T-helper 22 cell (primary cell): ENCODE results near the gene TRMT112.

Source experiments
- DNase-seq: peaks from one replicate; pipeline ENCODE4 v3.0.0-alpha.2; 2020; ENCODE audit warnings: low read depth

The TRMT112 gene

GRCh38 chr11:64317325-64317960 is at the start of gene TRMT112:
Gene TRMT112 (minus strand): TSS chr11:64317559. CDS start chr11:64317526, 33 bp downstream.
- DNase-seq = peak; percentile 99

- DNase-seq = no peak
These were observed 49.4 kb upstream of the TRMT112 start for GRCh38 chr11:64366751-64367150.

GRCh38 chr11:64364911-64365310 is 47.6 kb upstream of the TRMT112 start:
- no peak for DNase-seq

DNA sequence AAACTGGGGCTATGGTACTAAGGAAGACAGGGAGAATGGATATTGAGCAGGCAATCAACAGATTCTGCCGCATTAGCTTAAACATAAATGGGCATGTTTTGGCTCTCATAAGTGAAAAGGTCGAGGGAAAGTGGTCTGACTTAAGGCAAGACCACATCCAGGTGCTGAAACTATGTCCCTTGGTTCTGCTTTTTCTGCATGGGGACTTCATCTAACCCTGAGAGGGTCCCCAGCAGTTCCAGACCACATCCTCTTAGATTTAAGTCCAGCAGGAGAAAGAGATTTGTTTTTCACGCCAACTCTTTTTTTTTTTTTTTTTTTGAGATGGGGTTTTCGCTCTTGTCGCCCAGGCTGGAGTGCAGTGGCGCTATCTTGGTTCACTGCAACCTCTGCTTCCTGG is 47.1 kb upstream of the TRMT112 start:
- DNase-seq = no peak

GRCh38 chr11:64362339-64362738 is 45.0 kb upstream of the TRMT112 start:
- no peak for DNase-seq

DNA sequence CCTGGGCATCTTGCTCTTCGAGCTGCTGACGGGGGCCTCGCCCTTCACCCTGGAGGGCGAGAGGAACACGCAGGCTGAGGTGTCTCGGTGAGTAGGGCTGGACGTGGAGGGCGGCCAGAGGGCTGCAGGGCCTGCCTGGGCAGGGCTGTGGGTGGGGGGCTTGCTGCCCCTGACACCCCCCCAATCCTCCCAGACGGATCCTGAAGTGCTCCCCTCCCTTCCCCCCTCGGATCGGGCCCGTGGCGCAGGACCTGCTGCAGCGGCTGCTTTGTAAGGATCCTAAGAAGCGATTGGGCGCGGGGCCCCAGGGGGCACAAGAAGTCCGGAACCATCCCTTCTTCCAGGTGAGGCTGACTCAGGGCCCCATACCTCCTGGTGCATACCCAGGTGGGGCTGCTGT is 44.3 kb upstream of the TRMT112 start:
- DNase-seq = no peak

DNA sequence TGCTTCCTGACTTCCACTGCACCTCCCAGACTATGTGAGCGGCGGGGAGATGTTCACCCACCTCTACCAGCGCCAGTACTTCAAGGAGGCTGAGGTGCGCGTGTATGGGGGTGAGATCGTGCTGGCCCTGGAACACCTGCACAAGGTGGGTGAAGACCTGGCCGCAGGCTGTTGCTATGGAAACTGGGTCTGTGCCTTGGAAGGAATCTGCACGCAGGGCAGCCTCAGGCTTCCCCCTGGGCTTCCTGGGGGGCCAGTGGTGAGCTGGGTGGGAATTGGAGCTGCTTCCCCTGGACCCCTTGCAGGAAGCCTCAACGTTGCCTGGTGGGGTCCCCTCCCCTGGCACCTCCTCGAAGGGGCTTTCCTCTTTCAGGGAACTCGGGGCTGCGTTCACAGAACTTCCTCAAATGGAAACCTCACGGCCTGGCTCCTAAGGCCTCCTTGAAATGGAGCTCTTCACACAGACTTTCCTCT is 43.1 kb upstream of the TRMT112 start:
- no peak for DNase-seq

DNA sequence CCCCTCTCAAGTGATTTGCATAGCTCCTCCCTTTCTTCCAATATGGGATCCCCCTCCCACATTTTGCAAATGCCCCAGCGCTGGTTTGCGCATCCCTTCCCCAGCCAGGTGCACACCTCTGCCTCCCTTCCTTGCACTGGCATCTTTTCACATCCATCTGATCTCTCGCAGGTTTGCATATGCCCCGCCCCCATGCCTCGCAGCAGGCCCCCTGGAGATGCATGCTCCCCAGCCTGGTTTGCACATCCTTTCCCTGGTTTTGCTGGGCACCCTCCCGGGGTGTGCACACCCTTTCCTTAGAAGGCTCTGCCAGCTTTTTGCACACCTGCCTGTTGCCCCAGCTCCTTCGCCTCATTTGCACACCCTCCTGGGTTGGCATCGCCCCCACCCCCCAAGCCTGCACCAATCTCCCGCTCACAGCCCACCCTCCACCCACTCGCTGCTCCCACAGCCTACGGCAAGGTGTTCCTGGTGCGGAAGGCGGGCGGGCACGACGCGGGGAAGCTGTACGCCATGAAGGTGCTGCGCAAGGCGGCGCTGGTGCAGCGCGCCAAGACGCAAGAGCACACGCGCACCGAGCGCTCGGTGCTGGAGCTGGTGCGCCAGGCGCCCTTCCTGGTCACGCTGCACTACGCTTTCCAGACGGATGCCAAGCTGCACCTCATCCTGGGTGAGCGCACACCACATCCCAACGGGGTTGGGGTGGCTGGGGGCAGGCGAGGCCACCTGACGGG is 42.5 kb upstream of the TRMT112 start:
- DNase-seq = no peak

DNA sequence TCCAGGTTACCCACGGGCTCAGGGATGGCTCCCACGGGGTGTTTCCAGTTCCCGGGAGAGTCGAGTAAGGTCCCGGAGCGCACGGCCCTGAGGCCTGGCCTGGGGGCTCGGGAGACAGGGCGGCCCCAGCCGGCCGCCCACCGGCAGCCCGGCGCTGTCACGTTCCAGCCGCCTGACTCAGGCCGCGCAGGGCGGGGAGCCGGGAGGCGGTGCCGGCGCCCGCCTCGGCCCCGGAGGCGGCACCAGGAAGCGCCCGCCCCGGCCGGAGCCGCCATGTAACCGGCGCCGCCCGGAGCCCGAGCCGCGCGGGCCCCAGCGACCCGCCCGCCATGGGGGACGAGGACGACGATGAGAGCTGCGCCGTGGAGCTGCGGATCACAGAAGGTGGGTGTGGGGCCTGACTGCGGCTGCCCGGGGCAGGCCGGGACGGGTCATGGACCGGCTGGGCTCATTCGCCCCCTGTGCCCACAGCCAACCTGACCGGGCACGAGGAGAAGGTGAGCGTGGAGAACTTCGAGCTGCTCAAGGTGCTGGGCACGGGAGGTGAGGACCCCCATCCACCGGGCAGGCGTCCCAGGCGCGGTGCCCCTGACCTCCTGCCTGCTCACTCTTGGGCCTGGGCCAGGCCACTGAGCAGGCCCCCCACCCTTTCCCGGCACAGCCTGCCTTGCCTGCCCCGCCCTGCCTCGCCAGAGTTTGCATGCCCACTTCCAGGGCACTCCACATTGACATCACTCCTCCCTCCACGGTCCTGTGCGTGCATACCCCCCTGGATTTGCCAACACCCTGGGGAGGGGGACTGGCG is 41.8 kb upstream of the TRMT112 start, which contains the start of gene RPS6KA4:
RPS6KA4 (plus strand) TSS at position 256 of the 805 bp plus-strand sequence; CDS start at position 330, 74 bp downstream.
- no peak for DNase-seq

DNA sequence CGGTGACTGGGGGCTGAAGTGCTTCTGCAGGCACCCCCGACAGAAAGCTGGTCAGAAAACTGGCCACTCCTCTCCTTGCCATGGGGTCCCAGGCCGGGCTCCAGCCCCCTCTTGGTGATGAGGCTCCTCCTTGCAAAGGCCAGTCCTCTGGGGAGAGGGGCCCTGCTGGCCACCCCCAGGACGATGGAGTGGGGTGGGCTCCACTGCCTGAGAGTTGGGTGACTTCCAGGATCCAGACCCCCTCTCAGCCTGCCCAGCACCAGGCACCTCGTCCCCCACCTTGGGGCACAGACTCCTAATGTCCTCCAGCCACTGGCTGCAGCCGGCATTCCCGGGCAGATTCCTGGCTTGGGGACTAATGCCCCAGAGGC is 41.2 kb upstream of the TRMT112 start:
- DNase-seq = no peak

DNA sequence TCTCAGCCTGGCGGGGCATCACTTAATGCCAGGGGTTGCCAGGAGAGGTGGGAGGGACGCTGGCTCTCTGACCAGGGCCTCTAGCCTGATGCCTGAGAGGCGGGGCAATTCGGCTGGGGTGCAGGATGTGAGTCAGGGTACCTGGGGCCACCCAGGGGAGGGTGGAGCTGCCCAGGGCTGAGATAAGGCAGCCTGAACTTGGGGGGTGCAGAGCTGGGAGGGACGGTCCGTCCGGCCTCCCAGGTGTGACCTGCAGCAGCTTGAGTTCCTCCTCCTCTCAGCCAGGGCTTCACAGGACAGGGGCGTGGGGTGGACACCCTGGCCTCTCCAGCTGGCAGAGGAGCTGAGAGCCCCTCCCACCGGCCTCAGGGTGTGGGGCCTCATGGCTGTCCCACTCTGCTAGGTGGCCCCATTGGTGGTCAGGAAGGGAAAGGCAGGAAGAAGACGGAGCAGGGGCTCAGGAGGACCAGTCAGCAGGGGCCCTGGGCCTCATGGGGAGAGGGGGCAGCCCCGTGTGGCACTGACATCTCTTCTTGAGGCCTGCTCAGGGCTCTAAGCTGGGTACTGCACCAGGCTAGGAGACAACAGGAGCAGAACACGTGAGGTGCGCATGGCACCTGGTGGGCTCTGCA is 40.7 kb upstream of the TRMT112 start:
- DNase-seq = no peak

DNA sequence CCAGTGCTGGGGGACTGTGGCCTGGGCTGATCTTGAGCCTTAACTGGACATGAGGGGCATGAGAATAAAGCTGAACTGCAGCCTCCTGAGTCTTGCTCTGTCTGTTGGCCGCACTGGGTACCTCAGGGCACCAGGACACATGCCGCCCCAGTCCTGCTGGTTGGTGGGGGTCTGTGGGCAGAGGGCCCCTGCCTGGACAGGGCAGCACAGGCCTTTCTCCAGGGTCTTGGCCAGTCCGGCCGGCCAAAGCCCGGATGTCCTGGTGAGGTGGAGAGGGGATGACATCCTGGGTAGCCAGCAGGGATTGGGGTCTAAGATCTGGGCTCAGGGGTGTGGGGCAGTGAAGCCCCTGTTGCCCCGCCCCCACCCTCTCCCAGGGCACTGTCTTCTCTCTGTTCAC is 40.1 kb upstream of the TRMT112 start:
- no peak for DNase-seq

DNA sequence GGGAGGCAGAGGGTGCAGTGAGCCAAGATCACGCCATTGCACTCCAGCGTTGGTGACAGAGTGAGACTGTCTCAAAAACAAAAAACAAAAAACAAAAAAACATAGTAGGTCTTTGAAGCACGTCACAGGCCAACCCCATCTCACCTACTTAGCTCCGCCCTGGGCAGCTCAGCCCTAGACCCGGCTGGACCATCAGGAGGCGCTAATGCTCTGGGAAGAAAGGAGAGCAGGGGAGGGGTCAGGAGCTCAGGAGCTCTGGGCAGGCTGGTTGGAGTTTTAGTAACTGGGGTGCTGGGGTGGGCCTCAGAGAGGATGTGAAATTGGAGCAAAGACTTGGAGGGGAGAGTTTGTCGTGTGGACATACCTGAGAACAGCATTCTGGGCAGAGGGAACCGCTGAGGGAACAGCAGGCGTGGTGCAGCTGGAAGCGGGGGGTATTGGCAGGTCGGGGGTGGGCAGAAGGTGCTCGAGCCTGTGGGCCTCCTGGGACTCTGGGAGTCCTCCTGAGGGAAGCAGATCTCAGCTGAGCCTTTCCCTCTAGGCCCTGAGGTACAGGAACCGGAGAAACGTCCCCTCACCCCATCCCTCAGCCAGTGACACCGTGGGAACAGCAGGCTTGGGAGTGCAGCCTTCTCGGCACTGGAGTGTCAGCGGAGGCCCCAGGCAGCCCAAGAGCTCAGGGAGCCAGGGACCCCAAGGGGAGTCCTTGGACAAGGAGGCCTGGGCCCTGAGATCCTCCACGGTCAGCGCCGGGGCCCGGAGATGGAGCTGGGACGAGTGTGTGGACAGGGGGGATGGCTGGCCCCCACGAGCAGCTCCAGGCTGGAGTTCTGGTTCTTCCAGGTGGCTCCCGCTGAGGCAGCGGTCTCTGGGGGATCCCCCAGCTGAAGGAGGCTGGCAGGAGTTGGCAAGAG is 39.4 kb upstream of the TRMT112 start:
- no peak for DNase-seq

GRCh38 chr11:64355078-64355940 is 38.0 kb upstream of the TRMT112 start:
- DNase-seq = no peak

DNA sequence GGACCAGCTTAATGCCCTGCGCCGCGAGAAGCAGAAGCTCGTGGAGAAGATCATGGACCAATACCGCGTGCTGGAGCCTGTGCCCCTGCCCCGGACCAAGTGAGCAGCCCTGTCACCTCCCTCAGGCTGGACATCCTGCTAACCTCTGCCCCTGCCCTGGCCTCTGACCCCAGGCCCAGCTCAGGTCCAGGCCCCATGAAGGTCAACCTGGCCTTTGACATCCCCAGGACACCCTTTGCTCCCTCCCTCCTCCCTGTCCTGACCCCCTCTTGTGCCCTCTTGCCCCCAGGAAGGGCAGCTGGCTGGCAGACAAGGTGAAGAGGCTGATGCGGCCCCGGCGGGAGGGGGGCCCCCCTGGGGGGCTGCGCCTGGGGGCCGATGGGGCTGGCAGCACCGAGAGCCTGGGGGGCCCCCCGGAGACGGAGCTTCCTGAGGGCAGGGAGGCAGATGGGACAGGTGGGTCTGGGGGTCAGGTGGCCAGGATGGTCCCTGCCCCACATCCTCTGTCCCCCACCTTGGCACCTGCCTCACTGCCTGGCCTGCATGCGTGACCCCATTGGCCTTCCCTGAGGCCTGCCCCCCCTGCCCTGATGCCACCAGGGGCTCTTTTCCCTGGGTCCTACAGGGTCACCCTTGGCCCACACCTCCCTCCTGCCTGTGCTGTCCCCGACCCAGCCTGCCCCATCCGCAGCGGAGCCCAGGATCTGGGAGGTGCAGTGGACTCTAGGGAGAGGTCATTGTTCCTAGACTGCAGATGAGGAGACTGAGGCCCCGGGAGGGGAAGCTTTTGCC is 36.6 kb upstream of the TRMT112 start:
- no peak for DNase-seq

- no peak for DNase-seq
These were observed 35.8 kb upstream of the TRMT112 start for GRCh38 chr11:64352995-64353714.

DNA sequence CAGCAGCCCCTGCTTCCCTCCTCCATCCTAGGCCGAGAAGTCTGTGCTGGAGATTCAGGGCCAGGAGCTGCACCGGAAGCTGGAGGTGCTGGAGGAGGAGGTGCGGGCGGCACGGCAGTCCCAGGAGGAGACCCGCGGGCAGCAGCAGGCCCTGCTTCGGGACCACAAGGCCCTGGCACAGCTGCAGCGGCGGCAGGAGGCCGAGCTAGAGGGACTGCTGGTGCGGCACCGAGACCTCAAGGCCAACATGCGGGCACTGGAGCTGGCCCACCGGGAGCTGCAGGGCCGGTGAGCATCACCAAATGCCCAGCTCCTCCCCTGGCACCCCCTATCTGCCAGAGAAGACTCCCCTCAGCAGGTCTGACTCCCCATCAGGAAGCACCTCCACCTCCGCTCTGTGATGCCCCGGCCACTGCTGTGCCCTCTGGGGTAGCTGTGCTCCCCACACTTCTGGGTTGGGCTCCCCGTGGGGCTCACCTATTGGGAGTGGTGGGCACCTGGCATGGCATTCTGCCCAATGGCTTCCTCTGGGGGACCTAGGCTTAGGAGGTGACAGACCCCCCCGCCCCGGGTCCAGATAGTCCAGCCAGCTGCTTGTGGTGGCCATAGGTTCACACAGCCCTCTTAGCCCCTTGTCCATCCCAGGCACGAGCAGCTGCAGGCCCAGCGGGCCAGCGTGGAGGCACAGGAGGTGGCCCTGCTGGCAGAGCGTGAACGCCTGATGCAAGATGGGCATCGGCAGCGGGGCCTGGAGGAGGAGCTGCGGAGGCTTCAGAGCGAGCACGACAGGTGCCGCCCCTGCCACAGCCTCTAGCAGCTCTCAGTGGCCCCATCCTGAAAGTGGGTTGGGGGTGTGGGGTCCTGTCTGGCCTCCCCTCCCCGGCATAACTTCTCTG is 35.0 kb upstream of the TRMT112 start:
- DNase-seq = no peak
